HG02642 (cell line): ENCODE results near the gene STX11.
"Not testable (repeated sequence)": the region's sequence is repeated elsewhere in the genome, so short reads cannot be mapped to it uniquely, and the experiment has no call there.

ENCODE experiments used
- ATAC-seq: cut with Tn5 transposase; IDR thresholded peaks from one replicate; pipeline ENCODE4 v1.9.1; 2021; ENCODE audit warnings: mild to moderate bottlenecking; ENCODE audit not compliant: unreplicated experiment, poor library complexity

Gene STX11

GRCh38 chr6:144170044-144170443, 19.7 kb downstream of the STX11 start:
- no peak for ATAC-seq

- ATAC-seq: no peak
Measured at GRCh38 chr6:144171406-144171805, 21.1 kb downstream of the STX11 start.

GRCh38 chr6:144174006-144174405, 23.7 kb downstream of the STX11 start:
- ATAC-seq: no peak

GRCh38 chr6:144176043-144176442, 25.7 kb downstream of the STX11 start:
- no peak for ATAC-seq

- ATAC-seq: no peak
Measured at GRCh38 chr6:144177726-144178125, 27.4 kb downstream of the STX11 start.

- no peak for ATAC-seq
Measured at GRCh38 chr6:144178323-144178722, 28.0 kb downstream of the STX11 start.

- no peak for ATAC-seq
Measured at GRCh38 chr6:144179237-144179636, 28.9 kb downstream of the STX11 start.

GRCh38 chr6:144179828-144180227, 29.5 kb downstream of the STX11 start:
- no peak for ATAC-seq

GRCh38 chr6:144180354-144180753, 30.0 kb downstream of the STX11 start:
- ATAC-seq: not testable (repeated sequence)

- no peak for ATAC-seq
Measured at GRCh38 chr6:144181639-144182038, 31.3 kb downstream of the STX11 start.

GRCh38 chr6:144184186-144184585, 33.9 kb downstream of the STX11 start:
- not testable (repeated sequence) for ATAC-seq

- ATAC-seq: no peak
Measured at GRCh38 chr6:144185133-144185836, 35.0 kb downstream of the STX11 start.

GRCh38 chr6:144186817-144187625, 36.7 kb downstream of the STX11 start:
- no peak for ATAC-seq

GRCh38 chr6:144189351-144189750, 39.0 kb downstream of the STX11 start:
- ATAC-seq: no peak

- no peak for ATAC-seq
Measured at GRCh38 chr6:144190080-144190479, 39.8 kb downstream of the STX11 start.

- ATAC-seq: no peak
Measured at GRCh38 chr6:144190593-144190992, 40.3 kb downstream of the STX11 start.

- no peak for ATAC-seq
Measured at GRCh38 chr6:144193181-144193580, 42.9 kb downstream of the STX11 start.

- ATAC-seq: no peak
Measured at GRCh38 chr6:144194293-144194810, 44.0 kb downstream of the STX11 start.

GRCh38 chr6:144195671-144196270, 45.5 kb downstream of the STX11 start:
- no peak for ATAC-seq

- ATAC-seq: no peak
Measured at GRCh38 chr6:144197919-144198318, 47.6 kb downstream of the STX11 start.

- no peak for ATAC-seq
Measured at GRCh38 chr6:144202879-144203468, 52.7 kb downstream of the STX11 start.
